IPS DF 19.7 (cell line): Measurements from ENCODE around the gene NCAM2.

Experiments used
- DNase-seq: peaks from one replicate; pipeline ENCODE4 v3.0.0-alpha.2; 2013; ENCODE audit warnings: low read depth, low spot score

NCAM2 gene

DNA sequence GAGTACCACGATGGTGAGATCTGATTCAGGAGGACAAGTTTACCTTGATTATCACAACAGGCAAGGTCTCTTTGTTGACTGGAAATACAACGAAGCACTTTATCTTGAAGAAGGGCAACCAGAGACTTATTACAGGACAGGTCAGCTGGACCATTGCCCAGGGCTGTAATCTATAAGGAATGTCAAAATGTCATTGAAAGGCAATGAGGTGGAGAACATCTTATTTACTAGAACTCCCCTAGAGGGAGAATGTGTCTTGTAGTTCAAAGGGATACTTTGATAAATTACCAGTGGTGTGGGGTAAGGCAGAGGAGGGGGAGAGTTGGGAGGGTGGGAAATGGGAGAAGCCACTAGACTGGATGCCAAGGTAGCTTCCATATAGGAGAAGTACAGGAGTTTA lies 212.3 kb downstream of the NCAM2 start:
- no peak for DNase-seq

GRCh38 chr21:21213297-21213696 lies 215.1 kb downstream of the NCAM2 start:
- no peak for DNase-seq

DNA sequence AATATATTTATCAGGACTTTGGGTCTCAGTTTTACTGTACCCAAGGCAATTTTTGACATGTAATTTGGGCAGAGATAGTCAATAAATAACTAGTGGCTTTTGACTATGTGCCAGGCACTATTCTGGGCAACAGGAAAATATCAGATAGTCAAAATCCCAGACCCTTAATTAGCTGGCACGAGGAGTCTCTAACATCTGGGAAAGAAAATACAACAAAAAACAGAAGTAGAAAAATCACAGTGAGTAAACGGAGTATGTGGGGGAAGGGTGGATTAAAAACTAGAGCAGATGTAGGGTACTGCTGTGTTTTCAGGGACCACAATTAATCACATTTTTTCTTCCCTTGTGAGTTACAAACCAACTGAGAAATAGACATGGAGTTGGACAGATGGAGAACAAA lies 217.8 kb downstream of the NCAM2 start:
- DNase-seq, result no peak

GRCh38 chr21:21226472-21226871 lies 228.3 kb downstream of the NCAM2 start:
- DNase-seq, result no peak

DNA sequence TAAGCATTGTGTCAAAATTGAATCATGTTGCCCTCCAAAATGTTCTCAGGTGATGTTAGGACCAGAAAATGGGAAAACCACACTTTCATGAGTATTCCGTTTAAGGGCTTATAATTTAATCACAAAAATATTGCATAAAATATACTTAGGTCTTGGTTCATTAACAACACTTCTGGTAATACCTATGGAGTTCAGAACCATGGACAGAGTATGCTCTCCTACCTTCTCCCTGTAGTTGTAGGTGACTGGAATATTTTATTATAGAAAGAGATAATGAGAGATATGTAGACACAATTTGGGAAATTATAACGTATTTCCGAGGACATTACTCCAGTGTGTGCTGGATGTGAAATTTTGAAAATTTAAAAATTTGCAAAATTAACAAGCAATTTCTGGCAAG lies 232.5 kb downstream of the NCAM2 start:
- DNase-seq, result no peak

DNA sequence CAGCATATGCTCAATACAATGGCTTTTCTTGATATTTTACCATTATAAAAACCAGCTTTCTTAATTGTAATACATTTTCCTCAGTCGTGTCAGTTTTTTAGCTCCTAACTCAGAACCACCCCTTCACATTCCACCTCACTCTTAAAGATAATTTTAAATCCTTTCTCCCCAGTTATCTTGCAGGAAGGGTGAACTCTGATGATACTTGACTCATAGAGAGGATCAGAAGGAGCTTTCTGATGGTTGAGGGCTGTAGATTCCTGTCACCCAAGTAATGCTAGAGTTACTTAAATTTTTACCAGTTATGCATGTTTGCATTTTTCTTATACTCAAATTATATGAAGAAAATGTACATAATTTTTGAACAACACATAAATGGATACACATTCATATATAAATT lies 233.7 kb downstream of the NCAM2 start:
- DNase-seq, result no peak

DNA sequence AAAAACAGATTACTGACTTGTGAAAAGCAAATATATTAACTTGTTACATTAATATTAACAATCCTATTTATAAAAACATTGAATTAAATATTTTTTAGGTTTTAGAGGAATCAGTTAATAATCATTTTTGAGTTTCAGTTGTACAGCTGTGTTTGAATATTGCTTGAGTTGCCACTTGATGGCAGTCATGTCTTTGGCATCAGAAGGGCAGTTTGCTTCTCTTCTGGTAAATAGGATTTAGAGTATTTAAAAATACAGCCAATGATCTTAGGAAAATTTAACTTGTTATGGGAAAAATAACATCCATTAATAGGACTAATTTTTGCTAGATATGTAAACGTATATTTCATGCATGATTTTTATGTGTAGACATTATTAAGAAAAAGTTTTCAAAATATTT lies 234.1 kb downstream of the NCAM2 start:
- DNase-seq, result no peak

- DNase-seq, result no peak
Measured at GRCh38 chr21:21233051-21233450, 234.8 kb downstream of the NCAM2 start.

GRCh38 chr21:21236996-21237395 lies 238.8 kb downstream of the NCAM2 start:
- DNase-seq, result no peak

- no peak for DNase-seq
Measured at GRCh38 chr21:21238629-21239400, 240.6 kb downstream of the NCAM2 start.

DNA sequence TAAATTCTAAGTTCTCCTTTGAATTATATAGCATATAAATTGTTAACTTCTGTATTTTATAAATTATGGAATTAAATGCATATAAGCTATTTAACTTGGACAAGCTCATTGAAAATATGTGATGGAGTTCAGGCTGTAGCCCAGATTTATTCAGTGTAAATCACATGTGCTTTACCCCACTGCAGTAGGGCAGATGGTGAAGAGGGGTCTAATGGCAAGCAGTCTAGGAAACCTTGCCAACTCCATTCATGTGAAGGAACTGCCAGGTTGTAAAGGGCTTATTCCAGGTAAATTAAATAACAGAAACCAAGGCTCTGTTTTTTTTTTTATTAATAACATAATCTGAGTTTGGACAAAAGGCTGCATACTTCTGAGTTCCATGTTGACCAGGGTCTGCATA lies 243.2 kb downstream of the NCAM2 start:
- DNase-seq, result no peak

- no peak for DNase-seq
Measured at GRCh38 chr21:21246007-21246406, 247.8 kb downstream of the NCAM2 start.

GRCh38 chr21:21247424-21247823 lies 249.2 kb downstream of the NCAM2 start:
- DNase-seq, result no peak

GRCh38 chr21:21262048-21262447 lies 263.8 kb downstream of the NCAM2 start:
- no peak for DNase-seq

DNA sequence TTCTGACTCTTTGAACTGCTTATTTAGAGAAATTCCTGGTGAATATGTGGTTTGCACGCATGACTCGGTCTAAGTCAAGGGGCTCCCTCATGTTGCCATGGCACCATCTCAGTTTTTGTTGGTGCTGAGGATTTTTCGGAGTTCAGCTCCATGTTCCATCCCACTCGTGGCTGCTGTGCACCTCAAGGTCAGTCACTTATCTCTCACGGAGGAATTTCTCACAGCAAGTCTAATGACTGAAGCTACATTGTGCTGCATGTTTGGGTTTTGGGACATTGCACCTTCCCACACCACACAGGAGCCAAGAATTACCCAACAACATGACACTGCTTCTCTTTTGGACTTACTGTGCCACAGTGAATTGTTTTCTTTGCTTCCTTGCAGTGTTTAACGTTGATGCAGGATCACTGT lies 269.9 kb downstream of the NCAM2 start:
- no peak for DNase-seq

DNA sequence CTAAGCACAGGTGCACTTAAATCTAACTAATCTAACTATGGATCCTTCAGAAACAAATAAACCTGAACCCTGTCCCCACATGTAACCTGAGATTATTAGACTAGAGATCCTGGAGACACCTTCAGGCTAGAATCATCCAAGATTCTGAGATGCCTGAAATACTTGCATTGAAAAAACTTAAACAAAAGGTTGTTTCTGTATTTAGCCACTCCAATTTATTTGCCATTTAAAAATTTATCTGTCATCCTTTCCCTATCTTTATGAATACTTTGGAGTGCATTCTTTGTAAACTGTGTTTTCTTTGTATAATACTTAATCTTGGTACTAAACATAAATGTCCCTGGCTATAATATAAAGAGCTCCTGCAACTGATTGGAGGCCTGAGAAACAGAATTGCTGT lies 270.7 kb downstream of the NCAM2 start:
- DNase-seq, result no peak

GRCh38 chr21:21279193-21279901 lies 281.1 kb downstream of the NCAM2 start:
- no peak for DNase-seq

GRCh38 chr21:21283810-21284209 lies 285.6 kb downstream of the NCAM2 start:
- no peak for DNase-seq

DNA sequence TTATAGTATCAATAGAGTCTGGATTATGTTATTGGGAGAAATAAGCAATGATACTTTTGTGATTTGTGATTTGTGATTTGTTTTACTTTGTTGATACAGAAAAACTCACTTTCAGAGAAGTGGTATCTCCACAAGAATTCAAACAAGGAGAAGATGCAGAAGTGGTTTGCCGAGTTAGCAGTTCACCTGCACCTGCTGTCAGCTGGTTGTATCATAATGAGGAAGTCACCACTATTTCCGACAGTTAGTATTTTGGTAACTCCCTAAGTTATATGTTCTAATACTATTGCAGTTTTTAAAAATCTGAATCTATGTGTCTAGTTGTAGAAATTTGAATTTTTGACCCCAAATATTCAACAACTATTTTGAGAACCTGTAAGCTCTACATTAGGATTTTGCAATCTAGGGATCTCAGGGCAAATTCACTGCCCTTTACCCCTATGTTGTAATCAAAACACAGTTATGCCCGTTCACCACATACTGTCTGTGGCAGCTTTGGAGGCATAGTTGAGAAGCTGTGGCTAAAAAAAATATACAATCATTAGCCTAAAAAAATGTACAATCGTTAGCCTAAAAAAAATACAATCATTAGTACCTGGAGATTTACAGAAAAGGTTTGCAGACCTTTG lies 288.1 kb downstream of the NCAM2 start:
- no peak for DNase-seq

GRCh38 chr21:21290751-21291150 lies 292.5 kb downstream of the NCAM2 start:
- DNase-seq, result no peak

DNA sequence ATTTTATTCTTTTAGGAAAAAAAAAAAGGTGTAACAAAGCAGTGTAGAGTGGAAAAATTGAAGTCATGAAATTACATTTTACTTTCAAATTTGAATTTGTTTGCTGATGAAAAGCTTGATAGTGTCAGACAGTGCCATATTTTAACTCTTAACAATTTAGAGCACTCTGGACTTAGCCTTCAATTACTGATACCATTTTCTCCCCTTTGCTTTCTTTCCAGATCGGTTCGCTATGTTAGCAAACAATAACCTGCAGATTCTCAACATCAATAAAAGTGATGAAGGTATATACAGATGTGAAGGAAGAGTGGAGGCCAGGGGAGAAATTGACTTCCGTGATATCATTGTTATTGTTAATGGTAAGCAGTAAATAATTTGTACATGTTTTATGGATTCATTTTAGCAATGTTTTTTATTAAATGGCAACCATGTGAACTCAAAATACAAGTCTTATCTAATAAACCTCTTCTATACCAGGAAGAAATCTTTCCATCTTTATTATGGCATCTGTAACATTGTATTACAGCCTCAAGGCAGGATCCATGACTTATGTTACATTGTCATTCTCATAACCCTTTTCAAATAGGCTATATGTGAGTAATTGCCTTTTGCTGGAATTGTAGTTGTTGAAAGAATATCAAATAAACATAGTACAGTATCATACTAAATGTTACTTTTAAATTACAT lies 293.8 kb downstream of the NCAM2 start:
- no peak for DNase-seq

DNA sequence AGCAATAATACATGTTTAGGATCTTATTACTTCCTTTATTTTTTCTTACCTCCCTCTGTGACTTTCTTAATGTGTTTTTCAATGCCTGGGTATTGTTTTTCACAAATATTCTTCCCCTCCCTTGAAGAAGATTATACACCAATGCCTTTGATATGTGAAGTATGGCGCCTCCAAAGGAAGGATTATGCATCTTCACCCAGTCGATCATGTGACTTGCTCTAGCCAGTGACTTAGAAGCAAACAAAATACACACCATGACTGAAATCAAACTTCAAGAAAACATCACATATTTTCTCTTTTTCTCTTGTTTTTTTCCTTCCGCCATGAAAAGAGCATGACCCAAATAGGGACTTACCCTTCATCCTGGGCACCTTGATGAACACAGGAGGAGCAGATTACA lies 297.1 kb downstream of the NCAM2 start:
- no peak for DNase-seq
